GM12878 (cell line): ENCODE measurements around the gene MAML3. TPM values are rescaled to one million over a fixed set of nuclear protein-coding genes. Genes with fewer than 3 reads are reported as not detected.

ENCODE experiments used
- ATAC-seq: fragments of 200-7000 bp; cut with Tn5 transposase; 3 replicates; pipeline ENCODE4 v1.9.1; 2020; ENCODE audit warnings: mild to moderate bottlenecking, moderate library complexity
- BruUV-seq: library from RNA; stranded (reverse); fragments of 400-500 nt; replicated peaks from 2 replicates; lab custom pipeline; 2021; lab: Mats Ljungman, UMichigan
- CTCF ChIA-PET: fragments of 300-600 bp; sonication (Branson Sonifier 250); formaldehyde crosslinking; extraction: SDS; loops from one replicate; lab custom pipeline; 2021; ENCODE audit warnings: inconsistent platforms; lab: Yijun Ruan, JAX
- POLR2A ChIA-PET: fragments of 350-600 bp; formaldehyde crosslinking; extraction: SDS; loops from one replicate; lab custom pipeline; 2021; ENCODE audit warnings: inconsistent platforms; lab: Charles Lee
- RAD21 ChIA-PET: fragments of 300-600 bp; sonication (Branson Sonifier 250); formaldehyde crosslinking; loops from one replicate; lab custom pipeline; 2023; ENCODE audit warnings: antibody characterized with exemption; ENCODE audit not compliant: unreplicated experiment; lab: Charles Lee
- SMC1A ChIA-PET: fragments of 300-600 bp; sonication (Branson Sonifier 250); formaldehyde crosslinking; loops from one replicate; lab custom pipeline; 2023; ENCODE audit not compliant: unreplicated experiment, uncharacterized antibody; lab: Charles Lee
- DNase-seq: peaks from one replicate; pipeline ENCODE4 v3.0.0-alpha.2; 2011; ENCODE audit warnings: low read depth, low spot score
- FAIRE-seq: peaks from 3 replicates; lab custom pipeline; 2011; peaks lifted over from hg19 to GRCh38; lab: Jason Lieb, UNC
- H2AFZ ChIP-seq: 2 replicates; pipeline ENCODE4 v1.6.0; 2011; ENCODE audit warnings: low read depth, low read length, control low read depth; ENCODE audit not compliant: control insufficient read depth
- H3K27ac ChIP-seq: 2 replicates; pipeline ENCODE4 v1.5.1; 2011; ENCODE audit warnings: control low read depth; ENCODE audit not compliant: control insufficient read depth, insufficient read depth
- H3K27me3 ChIP-seq, 2 experiments: replicated peaks in 1 of 2; 2 replicates each; pipeline versions ENCODE4 v1.6.0 to v1.6.1; 2011; ENCODE audit warnings: low read length in 1 of 2; ENCODE audit not compliant: control insufficient read depth in 2 of 2, insufficient read depth in 2 of 2
- H3K36me3 ChIP-seq, 2 experiments: 2 replicates each; pipeline ENCODE4 v1.5.1; 2011; ENCODE audit warnings: low read length in 1 of 2; ENCODE audit not compliant: control insufficient read depth in 2 of 2, insufficient read depth in 2 of 2
- H3K4me1 ChIP-seq: 2 replicates; pipeline ENCODE4 v1.6.1; 2011; ENCODE audit warnings: mild to moderate bottlenecking, low read length, moderate library complexity, mixed read lengths; ENCODE audit not compliant: control insufficient read depth, insufficient read depth
- H3K4me2 ChIP-seq: 2 replicates; pipeline ENCODE4 v1.6.0; 2011; ENCODE audit warnings: control low read depth; ENCODE audit not compliant: control insufficient read depth, insufficient read depth
- H3K4me3 ChIP-seq: fragments of 200-600 bp; sonication (generic); 2 replicates; pipeline ENCODE4 v1.5.1; 2016
- H3K79me2 ChIP-seq: 2 replicates; pipeline ENCODE4 v1.6.0; 2011; ENCODE audit warnings: low read length; ENCODE audit not compliant: control insufficient read depth, insufficient read depth
- H3K9ac ChIP-seq: 2 replicates; pipeline ENCODE4 v1.8.0; 2011; ENCODE audit warnings: low read length, control low read depth, mixed read lengths; ENCODE audit not compliant: control insufficient read depth, insufficient read depth
- H3K9me3 ChIP-seq: replicated peaks from 3 replicates; pipeline ENCODE4 v1.5.1; 2011; ENCODE audit warnings: mild to moderate bottlenecking, low read length; ENCODE audit not compliant: control insufficient read depth, insufficient read depth
- H4K20me1 ChIP-seq: 2 replicates; pipeline ENCODE4 v1.6.0; 2011; ENCODE audit not compliant: control insufficient read depth, insufficient read depth
- CREB1 ChIP-seq: IDR thresholded peaks from 2 replicates; pipeline ENCODE4 v1.6.1; 2012; ENCODE audit warnings: low read depth, mild to moderate bottlenecking, inconsistent platforms
- ETV6 ChIP-seq, 2 experiments: fragments of 450-650 bp in 1 of 2; IDR thresholded peaks in 1 of 2; conservative IDR thresholded peaks in 1 of 2; 2 replicates each; pipeline ENCODE4 v1.6.1; 2014; ENCODE audit warnings: antibody characterized with exemption in 1 of 2, borderline replicate concordance in 1 of 2, low read depth in 1 of 2, mild to moderate bottlenecking in 1 of 2, moderate library complexity in 1 of 2
- FOS ChIP-seq: IDR thresholded peaks from 3 replicates; pipeline ENCODE4 v1.6.1; 2011; ENCODE audit warnings: borderline replicate concordance; ENCODE audit not compliant: insufficient read length; ENCODE audit errors: extremely low read depth
- HDAC6 ChIP-seq: fragments of 200-600 bp; sonication (generic); IDR thresholded peaks from one replicate; pipeline ENCODE4 v1.8.0; 2017; ENCODE audit warnings: antibody characterized with exemption; ENCODE audit not compliant: unreplicated experiment
- LARP7 ChIP-seq: fragments of 450-650 bp; IDR thresholded peaks from 2 replicates; pipeline ENCODE4 v1.6.1; 2017; ENCODE audit warnings: mild to moderate bottlenecking
- MTA2 ChIP-seq: fragments of 450-650 bp; IDR thresholded peaks from 2 replicates; pipeline ENCODE4 v1.6.1; 2016; ENCODE audit warnings: low read depth, mild to moderate bottlenecking, moderate library complexity
- RCOR1 ChIP-seq: conservative IDR thresholded peaks from 2 replicates; pipeline ENCODE4 v1.6.1; 2012; ENCODE audit warnings: low read depth, low read length, improper control_type of control experiment
- RUNX3 ChIP-seq: IDR thresholded peaks from 2 replicates; pipeline ENCODE4 v1.6.1; 2012; ENCODE audit warnings: low read length, inconsistent platforms
- SMARCA5 ChIP-seq: fragments of 450-650 bp; IDR thresholded peaks from 2 replicates; pipeline ENCODE4 v1.6.1; 2017; ENCODE audit warnings: mild to moderate bottlenecking
- SPI1 ChIP-seq: IDR thresholded peaks from 2 replicates; pipeline ENCODE4 v1.6.1; 2011; ENCODE audit warnings: low read depth, mild to moderate bottlenecking, low read length, moderate library complexity, borderline replicate concordance; ENCODE audit not compliant: insufficient read depth
- WGBS: methylation state at CpG from one replicate; pipeline ENCODE4 v1.1.6; 2016; ENCODE audit warnings: low lambda C conversion rate; ENCODE audit not compliant: insufficient replicate concordance, insufficient coverage; ENCODE audit errors: missing lambda C conversion rate; 5-methylcytosine and 5-hydroxymethylcytosine counted together
- in situ Hi-C: fragments of 300-500 bp; cut with MboI; formaldehyde crosslinking; loops from 9 replicates; pipeline ENCODE4 v1.14.3; 2018; ENCODE audit warnings: mixed read lengths
- intact Hi-C: fragments of 100-400 bp; cut with micrococcal nuclease; formaldehyde crosslinking; loops from one replicate; pipeline ENCODE4 v1.14.2; 2022; ENCODE audit not compliant: unreplicated experiment
- polyA plus RNA-seq, 11 experiments: library from polyadenylated mRNA; depleted of rRNA in 4 of 11; unstranded in 6 of 11; stranded (reverse) in 5 of 11; fragments of >200 nt; fragmentation: Nextera tagmentation in 4 of 11; fragmentation: Illumina TruSeq in 1 of 11; extraction: Ambion mirVana in 4 of 11; extraction: Trizol in 1 of 11; gene quantifications; 1 replicate in 1 of 11; 2 replicates in 10 of 11; pipeline versions ENCODE4 v1.2.1 to v1.2.3, GENCODE V29; 2011 to 2016; ENCODE audit warnings: inconsistent platforms in 2 of 11, missing spikeins in 2 of 11, low read depth in 1 of 11
- total RNA-seq, 4 experiments: library from RNA; depleted of rRNA in 3 of 4; stranded (reverse); fragments of >200 nt in 3 of 4; fragmentation: Illumina TruSeq in 1 of 4; extraction: Trizol in 1 of 4; gene quantifications; 2 replicates each; pipeline versions ENCODE4 v1.2.1 to v1.2.3, GENCODE V29; 2013 to 2021
- TF ChIP-seq, protein P1 (sequence below): IDR thresholded peaks from 2 replicates; pipeline ENCODE4 v1.6.1; 2012; ENCODE audit warnings: low read depth, low read length, improper control_type of control experiment
- TF ChIP-seq, protein P2 (sequence below), 3 experiments: IDR thresholded peaks in 2 of 3; conservative IDR thresholded peaks in 1 of 3; 2 replicates each; pipeline ENCODE4 v1.5.1; 2011; ENCODE audit warnings: low read depth in 3 of 3, low read length in 3 of 3, mild to moderate bottlenecking in 3 of 3, control low read depth in 2 of 3, moderate library complexity in 2 of 3, inconsistent platforms in 1 of 3, mixed read lengths in 1 of 3; ENCODE audit not compliant: control insufficient read depth in 2 of 3, insufficient read depth in 1 of 3; ENCODE audit errors: extremely low read depth in 1 of 3
- TF ChIP-seq, protein P3 (sequence below): fragments of 150-350 bp; IDR thresholded peaks from 2 replicates; pipeline ENCODE4 v1.6.1; 2016; ENCODE audit warnings: low read depth, low read length
- TF ChIP-seq, protein P4 (sequence below): fragments of 450-650 bp; IDR thresholded peaks from 2 replicates; pipeline ENCODE4 v1.6.1; 2016; ENCODE audit warnings: mild to moderate bottlenecking

The MAML3 gene
- total and polyA plus RNA-seq, 10 of the 15 experiments (the other 5 are each of a cell fraction or from before 2014, with no cell fraction given): under 0.01 to 0.53 (median 0.06) TPM; not detected in 2

DNA sequence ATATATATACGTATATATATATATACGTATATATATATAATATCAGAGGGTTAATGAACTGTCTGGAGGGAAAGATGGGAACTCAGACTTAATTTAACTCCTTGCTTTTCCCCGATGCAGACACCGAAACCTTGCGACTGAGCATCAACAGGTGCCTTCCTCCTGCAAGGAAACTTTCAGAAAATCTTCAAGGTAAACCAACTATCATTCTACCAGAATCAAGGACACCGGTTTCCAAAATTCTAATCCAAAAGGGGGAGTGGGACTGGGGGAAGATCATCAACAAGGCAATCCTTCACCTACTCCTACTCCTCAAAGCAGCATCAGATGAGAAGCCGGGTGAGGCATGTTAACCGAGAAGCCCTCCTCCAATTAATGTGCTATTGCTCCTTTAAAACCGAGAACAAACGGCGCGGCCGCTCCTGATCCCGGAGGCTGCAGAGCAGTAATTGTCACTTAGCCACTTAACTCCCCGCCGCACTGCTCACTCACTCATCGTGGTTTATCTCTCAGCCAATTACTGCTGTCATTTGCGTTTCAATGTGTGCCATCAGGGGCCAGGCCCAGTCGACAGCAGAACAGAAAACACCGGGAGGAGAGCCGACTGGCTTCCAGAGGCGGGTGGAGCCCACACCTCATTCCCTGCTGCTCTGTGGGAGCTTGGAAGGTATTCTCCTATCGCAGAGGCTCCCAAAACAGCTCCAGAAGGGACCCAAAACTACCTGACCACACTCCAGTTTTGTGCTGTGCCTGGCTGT is 61.7 kb downstream of the MAML3 start:
- intact Hi-C loops: no loop called here
- Histone ChIP-seq H3K36me3 (no peaks in the 10 kb centered on the region), H3K27ac (no peak overlapping the region), H3K4me2 (no peak overlapping the region), H3K9ac (no peak overlapping the region), H3K4me1 (no peaks in the 10 kb centered on the region), H4K20me1 (no peaks in the 10 kb centered on the region), H3K79me2 (no peaks in the 10 kb centered on the region), H3K27me3 (peaks cover 0 to 11% of the 10 kb centered on the region in 2 experiments; a peak in 2 of 4 replicates), H2AFZ (no peak overlapping the region), H3K9me3 (peaks cover 3% of the 10 kb centered on the region; the same call in 2 of the 3 replicates), H3K4me3 (no peak overlapping the region)
- WGBS: 71% methylated on average over 23 of the region's 23 CpGs
- POLR2A ChIA-PET: no interaction called here
- TF ChIP-seq, protein P1, sequence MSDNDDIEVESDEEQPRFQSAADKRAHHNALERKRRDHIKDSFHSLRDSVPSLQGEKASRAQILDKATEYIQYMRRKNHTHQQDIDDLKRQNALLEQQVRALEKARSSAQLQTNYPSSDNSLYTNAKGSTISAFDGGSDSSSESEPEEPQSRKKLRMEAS: no peak
- TF ChIP-seq HDAC6 (no peak), FOS (no peak), MTA2 (no peak), ETV6 (conservative IDR thresholded peaks at IDR 0.05 in 1 of 2, IDR thresholded peaks at IDR 0.05 in 1 of 2; ENCODE audit: borderline replicate concordance in 1 of 2, low read depth in 1 of 2) (no peak), SPI1 (no peak), RCOR1 (no peak), LARP7 (no peak), CREB1 (no peak), RUNX3 (no peak), SMARCA5 (no peak)
- TF ChIP-seq, protein P2, sequence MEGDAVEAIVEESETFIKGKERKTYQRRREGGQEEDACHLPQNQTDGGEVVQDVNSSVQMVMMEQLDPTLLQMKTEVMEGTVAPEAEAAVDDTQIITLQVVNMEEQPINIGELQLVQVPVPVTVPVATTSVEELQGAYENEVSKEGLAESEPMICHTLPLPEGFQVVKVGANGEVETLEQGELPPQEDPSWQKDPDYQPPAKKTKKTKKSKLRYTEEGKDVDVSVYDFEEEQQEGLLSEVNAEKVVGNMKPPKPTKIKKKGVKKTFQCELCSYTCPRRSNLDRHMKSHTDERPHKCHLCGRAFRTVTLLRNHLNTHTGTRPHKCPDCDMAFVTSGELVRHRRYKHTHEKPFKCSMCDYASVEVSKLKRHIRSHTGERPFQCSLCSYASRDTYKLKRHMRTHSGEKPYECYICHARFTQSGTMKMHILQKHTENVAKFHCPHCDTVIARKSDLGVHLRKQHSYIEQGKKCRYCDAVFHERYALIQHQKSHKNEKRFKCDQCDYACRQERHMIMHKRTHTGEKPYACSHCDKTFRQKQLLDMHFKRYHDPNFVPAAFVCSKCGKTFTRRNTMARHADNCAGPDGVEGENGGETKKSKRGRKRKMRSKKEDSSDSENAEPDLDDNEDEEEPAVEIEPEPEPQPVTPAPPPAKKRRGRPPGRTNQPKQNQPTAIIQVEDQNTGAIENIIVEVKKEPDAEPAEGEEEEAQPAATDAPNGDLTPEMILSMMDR (IDR thresholded peaks at IDR 0.05 in 2 of 3, conservative IDR thresholded peaks at IDR 0.05 in 1 of 3; ENCODE audit: control insufficient read depth in 2 of 3, extremely low read depth in 1 of 3, insufficient read depth in 1 of 3, low read depth in 3 of 3, low read length in 3 of 3): no peak
- TF ChIP-seq, protein P3, sequence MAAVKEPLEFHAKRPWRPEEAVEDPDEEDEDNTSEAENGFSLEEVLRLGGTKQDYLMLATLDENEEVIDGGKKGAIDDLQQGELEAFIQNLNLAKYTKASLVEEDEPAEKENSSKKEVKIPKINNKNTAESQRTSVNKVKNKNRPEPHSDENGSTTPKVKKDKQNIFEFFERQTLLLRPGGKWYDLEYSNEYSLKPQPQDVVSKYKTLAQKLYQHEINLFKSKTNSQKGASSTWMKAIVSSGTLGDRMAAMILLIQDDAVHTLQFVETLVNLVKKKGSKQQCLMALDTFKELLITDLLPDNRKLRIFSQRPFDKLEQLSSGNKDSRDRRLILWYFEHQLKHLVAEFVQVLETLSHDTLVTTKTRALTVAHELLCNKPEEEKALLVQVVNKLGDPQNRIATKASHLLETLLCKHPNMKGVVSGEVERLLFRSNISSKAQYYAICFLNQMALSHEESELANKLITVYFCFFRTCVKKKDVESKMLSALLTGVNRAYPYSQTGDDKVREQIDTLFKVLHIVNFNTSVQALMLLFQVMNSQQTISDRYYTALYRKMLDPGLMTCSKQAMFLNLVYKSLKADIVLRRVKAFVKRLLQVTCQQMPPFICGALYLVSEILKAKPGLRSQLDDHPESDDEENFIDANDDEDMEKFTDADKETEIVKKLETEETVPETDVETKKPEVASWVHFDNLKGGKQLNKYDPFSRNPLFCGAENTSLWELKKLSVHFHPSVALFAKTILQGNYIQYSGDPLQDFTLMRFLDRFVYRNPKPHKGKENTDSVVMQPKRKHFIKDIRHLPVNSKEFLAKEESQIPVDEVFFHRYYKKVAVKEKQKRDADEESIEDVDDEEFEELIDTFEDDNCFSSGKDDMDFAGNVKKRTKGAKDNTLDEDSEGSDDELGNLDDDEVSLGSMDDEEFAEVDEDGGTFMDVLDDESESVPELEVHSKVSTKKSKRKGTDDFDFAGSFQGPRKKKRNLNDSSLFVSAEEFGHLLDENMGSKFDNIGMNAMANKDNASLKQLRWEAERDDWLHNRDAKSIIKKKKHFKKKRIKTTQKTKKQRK: no peak
- TF ChIP-seq, protein P4, sequence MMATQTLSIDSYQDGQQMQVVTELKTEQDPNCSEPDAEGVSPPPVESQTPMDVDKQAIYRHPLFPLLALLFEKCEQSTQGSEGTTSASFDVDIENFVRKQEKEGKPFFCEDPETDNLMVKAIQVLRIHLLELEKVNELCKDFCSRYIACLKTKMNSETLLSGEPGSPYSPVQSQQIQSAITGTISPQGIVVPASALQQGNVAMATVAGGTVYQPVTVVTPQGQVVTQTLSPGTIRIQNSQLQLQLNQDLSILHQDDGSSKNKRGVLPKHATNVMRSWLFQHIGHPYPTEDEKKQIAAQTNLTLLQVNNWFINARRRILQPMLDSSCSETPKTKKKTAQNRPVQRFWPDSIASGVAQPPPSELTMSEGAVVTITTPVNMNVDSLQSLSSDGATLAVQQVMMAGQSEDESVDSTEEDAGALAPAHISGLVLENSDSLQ: no peak
- no peak for ATAC-seq
- RAD21 ChIA-PET: no interaction called here
- no peak for DNase-seq
- FAIRE-seq: no peak
- CTCF ChIA-PET: no interaction called here
- BruUV-seq: no TSS peak
- in situ Hi-C loops: no loop called here
- SMC1A ChIA-PET: no interaction called here
